ENCODE data around the gene WSCD2. TPM values are rescaled to one million over a fixed set of nuclear protein-coding genes. Genes with fewer than 3 reads are reported as not detected.

The WSCD2 gene
- total and polyA plus RNA-seq, 2 donors (not counting 3 experiments of a cell fraction or from before 2014, with no cell fraction given): not detected

DNA sequence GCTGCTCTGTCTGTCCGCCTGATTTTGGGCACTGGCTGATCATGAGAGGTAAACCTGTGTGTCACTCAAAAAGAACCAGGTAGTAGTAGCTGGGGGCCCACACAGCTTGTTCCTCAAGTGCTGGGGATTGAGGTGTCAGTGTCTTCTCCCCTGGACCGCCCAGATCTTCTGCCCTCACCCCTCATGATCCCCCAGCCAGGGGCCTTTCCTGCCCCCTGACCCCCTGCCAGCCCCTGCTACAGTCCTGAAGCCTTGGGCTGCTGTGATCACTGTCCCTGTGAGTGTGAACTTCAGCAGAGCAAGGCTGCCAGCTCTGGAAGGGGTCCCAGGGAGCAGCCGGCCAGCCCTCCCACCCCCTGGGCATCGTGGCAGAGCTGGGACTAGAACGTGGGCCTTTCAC lies 11.4 kb downstream of the WSCD2 start:
- no peaks in the 10 kb centered on the region for H3K4me1 ChIP-seq (ENCODE audit: control insufficient read depth, extremely low read depth, insufficient read depth, low read length)
- no peak overlapping the region for H3K27ac ChIP-seq (ENCODE audit: insufficient read depth, low read depth, low read length)
- H3K36me3 ChIP-seq (ENCODE audit: control insufficient read depth in 2 of 2, extremely low read depth in 1 of 2, insufficient read depth in 2 of 2, low read length in 2 of 2): no peaks in the 10 kb centered on the region
- FAIRE-seq (no peak), DNase-seq (ENCODE audit: low read depth, low spot score) (no peak)
- H2AFZ ChIP-seq (ENCODE audit: low read depth, low read length): no peak overlapping the region
- H3K79me2 ChIP-seq (ENCODE audit: control insufficient read depth, insufficient read depth, low read length): no peaks in the 10 kb centered on the region
- CTCF ChIA-PET: no interaction called here
- no TSS peak for BruUV-seq (replicated peaks)
- intact Hi-C loops (cut with micrococcal nuclease): no loop called here
- H3K9ac ChIP-seq (replicated peaks; ENCODE audit: extremely low read depth, insufficient read depth, low read length): no peak overlapping the region
- H3K4me3 ChIP-seq (replicated peaks in 1 of 3; ENCODE audit: insufficient read depth in 1 of 3, low read depth in 1 of 3, low read length in 3 of 3): no peak overlapping the region
- H4K20me1 ChIP-seq (replicated peaks; ENCODE audit: control insufficient read depth, extremely low read depth, insufficient read depth, low read length): no peaks in the 10 kb centered on the region
- no peaks in the 10 kb centered on the region for H3K9me1 ChIP-seq (replicated peaks; ENCODE audit: control insufficient read depth, extremely low read depth, insufficient read depth, low read length)
- no peaks in the 10 kb centered on the region for H3K9me3 ChIP-seq (replicated peaks; ENCODE audit: control insufficient read depth, insufficient read depth, low read length)
- POLR2A ChIA-PET: no interaction called here
- dilution Hi-C loops (cut with MboI; ENCODE audit: extremely low pct_ligation_motif_present, low sequenced_read_pairs): no loop called here
- no peaks in the 10 kb centered on the region for H3K27me3 ChIP-seq (ENCODE audit: control insufficient read depth in 2 of 2, insufficient read depth in 2 of 2, low read length in 2 of 2)
- no peak for TF ChIP-seq GATA2 (IDR thresholded peaks at IDR 0.05; ENCODE audit: insufficient read depth, insufficient read length, low read depth, low read length)
- TF ChIP-seq POLR2A (IDR thresholded peaks at IDR 0.05; ENCODE audit: low read depth, low read length): no peak
- no peak for TF ChIP-seq JUN (IDR thresholded peaks at IDR 0.05; ENCODE audit: borderline replicate concordance, insufficient read depth, insufficient read length, low read depth)
- no peak for TF ChIP-seq POLR2AphosphoS5 (IDR thresholded peaks at IDR 0.05; ENCODE audit: insufficient read depth, low read depth, low read length)
- no peak for TF ChIP-seq FOS (IDR thresholded peaks at IDR 0.05; ENCODE audit: borderline replicate concordance, insufficient read depth, low read length)
- no peak for TF ChIP-seq EZH2 (IDR thresholded peaks at IDR 0.05; ENCODE audit: borderline replicate concordance, low read depth, low read length, severe bottlenecking)
- no peak for TF ChIP-seq CTCF (IDR thresholded peaks at IDR 0.05; ENCODE audit: extremely low read depth in 1 of 2, insufficient read depth in 1 of 2, low read depth in 1 of 2, low read length in 2 of 2)
- TF ChIP-seq MAX (IDR thresholded peaks at IDR 0.05; ENCODE audit: insufficient read depth, insufficient read length): no peak
- TF ChIP-seq MYC (IDR thresholded peaks at IDR 0.05; ENCODE audit: low read depth, low read length): no peak
- H3K4me2 ChIP-seq (ENCODE audit: insufficient read depth, low read length): no peak overlapping the region
